GM19452 (cell line): ENCODE measurements around the gene RXRA.

Source experiments
- ATAC-seq: cut with Tn5 transposase; IDR thresholded peaks from one replicate; pipeline ENCODE4 v1.9.1; 2021; ENCODE audit not compliant: unreplicated experiment

RXRA gene

DNA sequence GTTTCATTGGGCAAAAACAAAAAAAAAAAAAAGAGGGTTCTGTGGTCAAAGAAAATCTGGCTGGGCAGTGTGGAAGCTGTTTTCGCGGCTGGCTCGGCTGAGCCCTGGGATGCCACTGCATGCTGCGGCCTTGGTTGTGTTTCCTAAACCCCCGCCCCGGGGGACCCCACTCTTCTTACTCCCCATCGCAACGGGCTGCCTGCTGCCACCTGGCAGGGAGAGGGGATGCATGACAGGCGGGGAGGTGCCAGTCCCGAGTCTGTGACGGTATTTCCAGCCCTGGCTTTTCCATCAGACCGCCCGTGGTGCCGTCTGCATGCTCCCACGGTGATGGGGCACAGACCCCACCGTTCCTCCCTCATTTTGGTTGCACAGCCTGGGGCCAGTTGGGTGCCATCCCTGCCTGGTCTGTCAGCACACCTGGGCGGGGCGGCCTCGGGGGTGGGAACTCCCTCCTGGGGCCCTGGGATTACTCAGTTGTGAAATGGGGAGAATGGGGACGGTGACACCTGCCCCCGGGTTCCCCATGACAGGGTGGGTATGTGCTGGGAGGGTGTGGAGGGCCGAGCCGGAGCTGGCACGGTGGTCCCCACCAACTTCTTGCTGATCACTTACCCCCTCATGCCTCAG lies 101.0 kb downstream of the RXRA start:
- no peak for ATAC-seq

DNA sequence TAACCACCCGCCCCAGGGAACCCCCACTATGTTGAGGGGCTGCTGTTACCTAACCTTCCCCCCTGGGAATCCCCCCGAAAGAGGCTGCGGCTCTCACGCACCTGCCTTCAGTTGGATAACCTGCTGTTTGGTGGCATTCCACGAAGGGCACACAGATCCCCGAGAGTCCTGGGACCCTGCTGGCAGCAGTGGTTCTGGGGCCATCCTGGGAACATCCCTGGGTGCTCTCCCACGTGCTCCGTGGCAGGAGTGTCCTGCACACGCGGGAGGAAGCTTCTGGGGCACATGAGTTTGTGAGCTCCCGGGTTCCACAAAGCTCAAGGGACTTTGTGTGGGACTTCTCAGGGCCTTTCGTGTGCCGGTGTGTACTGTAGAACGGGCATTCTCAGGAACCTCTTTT lies 102.3 kb downstream of the RXRA start:
- ATAC-seq: no peak

DNA sequence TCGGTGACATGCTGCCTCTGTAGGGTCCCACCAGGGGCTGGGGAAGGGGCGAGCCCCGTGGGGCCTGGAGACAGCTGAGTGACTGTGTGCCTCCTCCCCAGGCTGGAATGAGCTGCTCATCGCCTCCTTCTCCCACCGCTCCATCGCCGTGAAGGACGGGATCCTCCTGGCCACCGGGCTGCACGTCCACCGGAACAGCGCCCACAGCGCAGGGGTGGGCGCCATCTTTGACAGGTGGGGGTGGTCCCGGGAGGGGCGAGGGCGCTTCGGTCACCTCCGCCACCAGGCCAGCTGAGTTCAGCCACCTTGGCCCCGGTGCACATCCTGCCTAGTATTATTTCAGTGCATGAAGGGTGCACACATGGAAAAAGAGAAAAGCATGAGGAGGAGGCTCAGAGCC lies 102.8 kb downstream of the RXRA start:
- ATAC-seq: no peak

DNA sequence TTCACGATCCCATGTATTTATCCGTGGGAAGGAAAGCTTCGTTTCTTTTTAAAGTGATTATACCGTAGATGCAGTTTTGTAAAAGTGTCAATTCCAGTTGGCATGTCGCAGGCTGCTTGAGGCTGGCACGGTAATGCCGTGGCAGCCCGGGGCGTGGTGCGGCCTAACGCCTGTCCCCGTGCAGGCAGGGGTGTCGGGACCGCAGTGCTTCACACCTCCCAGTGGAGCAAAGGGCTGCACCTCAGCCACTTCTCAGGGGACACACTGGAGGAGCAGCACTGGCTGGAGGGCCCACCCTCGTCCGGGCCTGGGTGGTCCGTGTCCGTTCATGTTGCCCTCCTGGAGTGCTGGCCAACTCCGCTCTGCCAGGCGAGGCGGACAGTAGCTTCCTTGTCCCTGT lies 103.2 kb downstream of the RXRA start:
- no peak for ATAC-seq

DNA sequence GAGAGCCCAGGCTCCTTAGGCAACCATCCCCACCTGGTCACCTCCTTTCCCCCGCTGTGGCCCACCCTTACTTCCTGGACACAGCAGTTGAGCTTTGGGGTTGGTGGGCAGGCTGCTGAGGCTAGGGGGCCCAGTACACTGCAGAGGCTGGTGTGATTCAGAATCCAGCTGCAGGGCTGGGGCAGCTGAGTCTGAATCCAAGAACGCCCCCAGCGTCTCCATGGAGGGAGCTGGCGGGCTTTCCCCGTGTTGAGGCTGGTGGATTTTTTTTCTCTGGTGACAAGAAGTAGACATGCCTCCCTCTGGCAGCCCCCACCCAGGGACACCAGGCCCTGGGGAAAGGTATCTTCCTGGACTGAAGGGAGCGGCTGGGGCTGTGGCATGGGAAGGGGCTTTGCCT lies 104.8 kb downstream of the RXRA start:
- ATAC-seq: no peak

DNA sequence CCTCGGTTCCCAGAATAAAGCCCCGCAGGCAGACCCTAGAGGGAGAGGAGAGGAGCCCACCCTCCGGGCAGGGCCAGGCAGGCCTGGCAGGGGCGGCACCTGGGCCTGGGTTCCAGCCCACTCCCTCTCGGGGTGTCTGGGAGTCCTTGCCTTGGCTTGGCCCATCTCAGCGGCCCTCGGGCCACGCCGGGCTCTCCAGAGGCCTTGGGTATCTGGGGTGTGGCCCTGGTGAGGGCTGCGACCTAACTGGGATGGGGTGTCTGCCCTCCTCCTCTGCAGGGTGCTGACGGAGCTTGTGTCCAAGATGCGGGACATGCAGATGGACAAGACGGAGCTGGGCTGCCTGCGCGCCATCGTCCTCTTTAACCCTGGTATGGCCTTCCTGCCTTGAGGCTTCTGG lies 105.4 kb downstream of the RXRA start:
- ATAC-seq: no peak

DNA sequence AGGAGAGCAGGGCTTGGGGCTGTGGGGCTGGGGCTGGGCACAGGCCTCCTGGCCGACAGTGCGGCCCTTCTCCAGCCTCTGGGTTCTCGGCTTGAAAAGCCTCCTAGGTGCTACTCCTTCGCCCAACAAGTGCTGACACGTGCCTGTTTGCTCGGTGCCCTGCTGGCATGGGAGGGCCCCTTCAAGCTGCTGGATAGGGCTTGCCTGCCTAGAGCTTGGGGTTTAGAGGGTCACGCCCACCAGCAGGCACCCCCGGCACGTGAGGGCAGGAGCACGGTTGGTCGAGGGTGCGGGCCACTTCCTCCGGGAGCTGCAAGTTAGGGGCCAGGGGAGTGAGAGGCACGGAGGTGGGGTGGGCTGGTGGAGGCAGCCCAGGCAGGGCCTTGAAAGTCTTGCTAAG lies 106.2 kb downstream of the RXRA start:
- ATAC-seq: no peak

DNA sequence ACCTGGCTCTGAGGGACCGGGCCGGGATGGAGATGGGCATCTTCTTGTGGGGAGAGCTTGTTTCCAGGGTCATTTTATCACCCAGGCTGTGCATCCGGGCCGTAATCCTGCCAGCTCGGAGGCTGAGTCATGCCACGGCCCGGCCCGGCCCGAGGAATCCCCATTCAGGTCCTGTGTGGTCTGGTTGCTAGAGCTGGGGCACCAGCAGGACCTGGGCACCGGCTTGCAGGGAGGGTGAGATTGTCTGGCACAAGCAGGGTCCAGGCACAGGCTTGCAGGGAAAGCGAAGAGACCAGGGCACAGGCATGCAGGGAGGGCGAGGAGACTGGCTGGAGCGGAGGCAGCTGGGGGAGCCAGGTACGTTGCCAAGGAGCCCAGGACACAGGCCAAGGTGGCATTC lies 106.8 kb downstream of the RXRA start:
- no peak for ATAC-seq

DNA sequence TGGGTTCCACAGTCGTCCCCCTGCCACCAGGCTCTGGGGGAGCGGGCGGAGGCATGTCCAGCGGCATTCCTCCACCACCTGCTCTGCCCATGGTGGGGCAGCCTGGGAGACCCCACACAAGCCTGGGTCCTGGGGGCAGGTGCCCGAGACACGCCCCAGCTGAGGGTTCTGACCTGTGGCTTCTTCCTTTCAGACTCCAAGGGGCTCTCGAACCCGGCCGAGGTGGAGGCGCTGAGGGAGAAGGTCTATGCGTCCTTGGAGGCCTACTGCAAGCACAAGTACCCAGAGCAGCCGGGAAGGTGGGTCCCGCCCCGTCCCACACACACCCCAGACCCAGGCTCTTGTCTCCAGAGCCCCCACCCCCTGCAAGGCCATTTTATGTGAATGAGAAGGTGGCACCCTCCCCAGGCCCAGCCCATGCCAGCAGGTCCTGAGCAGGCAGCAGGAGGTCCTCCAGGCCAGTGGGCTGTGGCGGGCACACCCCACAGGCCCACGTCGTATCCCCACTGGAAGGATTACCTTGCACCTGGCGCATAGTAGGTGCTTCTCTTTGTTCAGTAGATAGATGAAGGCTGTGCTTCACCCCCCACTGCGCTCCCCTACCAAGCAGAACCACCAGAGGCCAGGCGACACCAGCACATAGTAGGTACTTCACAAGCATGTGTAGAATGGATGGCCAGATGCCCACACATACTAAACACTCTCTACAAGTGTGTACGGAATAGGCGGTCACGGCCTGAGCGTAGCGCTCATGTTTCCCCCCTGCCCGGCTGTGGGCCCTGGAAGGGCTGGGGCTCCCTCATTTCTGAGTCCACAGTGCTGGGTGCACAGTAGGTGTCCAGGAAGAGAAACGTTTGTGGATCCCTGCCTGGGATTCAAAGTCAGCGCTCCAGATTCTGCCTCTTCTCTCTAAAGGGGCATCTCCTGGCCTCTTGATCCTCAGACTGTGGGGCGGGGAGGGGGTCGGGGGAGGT lies 107.9 kb downstream of the RXRA start:
- no peak for ATAC-seq

DNA sequence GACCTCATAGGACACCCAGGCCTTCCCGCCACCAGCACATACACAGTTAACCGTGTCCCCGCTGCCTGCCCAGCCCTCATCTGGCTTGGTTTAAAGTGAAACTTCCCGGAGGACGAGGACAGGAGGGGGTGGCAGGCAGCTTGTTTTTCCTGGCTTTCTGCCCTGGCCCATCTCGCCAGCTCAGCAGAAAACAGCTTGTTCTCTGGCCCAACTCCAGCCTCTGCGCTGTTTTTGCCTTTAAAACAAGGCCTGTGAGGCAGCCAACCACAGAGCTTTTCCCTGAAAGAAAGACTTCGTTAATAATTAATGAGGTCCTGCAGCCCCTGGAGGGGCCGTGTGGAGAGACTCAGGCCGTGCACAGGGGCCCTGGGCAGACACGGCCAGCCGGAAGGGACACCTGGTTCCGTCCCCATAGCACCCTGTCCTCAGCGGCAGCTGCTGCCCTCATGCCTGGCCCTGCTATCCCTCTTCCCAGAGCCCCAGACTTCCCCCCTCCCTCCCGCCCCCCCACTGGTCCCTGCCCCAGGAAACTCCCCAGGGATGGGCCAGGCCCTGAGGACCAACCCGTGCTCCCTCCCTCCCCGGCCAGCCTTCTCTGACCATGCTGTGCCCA lies 108.7 kb downstream of the RXRA start:
- ATAC-seq: no peak

DNA sequence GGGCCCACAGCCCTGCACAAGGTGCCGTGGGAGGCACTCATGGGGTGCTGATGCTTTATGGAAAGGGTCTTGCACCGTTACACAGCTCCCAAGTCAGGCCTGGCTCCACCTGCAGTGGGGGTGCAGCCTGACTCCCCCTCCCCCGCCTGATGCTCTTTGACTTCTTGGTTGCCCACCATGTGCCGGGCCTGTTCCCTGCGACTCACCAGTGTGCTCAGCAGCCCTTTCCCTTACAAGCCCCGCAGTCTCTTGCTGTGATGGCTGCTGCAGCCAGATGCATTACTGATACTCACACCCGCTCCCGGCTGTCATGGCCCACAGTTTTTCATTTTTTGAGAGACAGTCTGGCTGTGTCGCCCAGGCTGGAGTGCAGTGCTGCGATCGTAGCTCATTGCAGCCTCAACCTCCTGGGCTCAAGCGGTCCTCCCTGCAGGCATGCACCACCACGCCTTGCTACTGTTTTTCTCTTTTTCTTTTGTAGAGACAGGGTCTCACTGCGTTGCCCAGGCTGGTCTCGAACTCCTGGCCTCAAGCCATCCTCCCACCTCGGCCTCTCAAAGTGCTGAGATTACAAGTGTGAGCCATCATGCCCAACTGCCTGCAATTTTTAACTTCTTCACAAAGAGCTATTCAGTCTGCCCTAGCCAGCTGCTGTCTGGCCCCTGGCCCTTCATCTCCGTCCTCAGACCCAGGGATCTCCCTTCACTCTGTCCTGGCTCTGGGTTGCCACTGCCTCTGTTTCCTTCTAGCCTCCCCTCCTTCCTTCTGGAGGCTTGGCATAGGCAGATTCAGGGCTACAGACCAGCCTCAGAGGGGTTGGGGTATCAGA lies 109.5 kb downstream of the RXRA start:
- no peak for ATAC-seq

DNA sequence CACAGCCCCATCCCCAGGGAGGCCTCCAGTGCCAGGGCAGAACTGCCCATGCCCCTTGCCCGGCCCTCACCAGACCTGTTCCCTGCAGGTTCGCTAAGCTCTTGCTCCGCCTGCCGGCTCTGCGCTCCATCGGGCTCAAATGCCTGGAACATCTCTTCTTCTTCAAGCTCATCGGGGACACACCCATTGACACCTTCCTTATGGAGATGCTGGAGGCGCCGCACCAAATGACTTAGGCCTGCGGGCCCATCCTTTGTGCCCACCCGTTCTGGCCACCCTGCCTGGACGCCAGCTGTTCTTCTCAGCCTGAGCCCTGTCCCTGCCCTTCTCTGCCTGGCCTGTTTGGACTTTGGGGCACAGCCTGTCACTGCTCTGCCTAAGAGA lies 110.1 kb downstream of the RXRA start:
- ATAC-seq: no peak

DNA sequence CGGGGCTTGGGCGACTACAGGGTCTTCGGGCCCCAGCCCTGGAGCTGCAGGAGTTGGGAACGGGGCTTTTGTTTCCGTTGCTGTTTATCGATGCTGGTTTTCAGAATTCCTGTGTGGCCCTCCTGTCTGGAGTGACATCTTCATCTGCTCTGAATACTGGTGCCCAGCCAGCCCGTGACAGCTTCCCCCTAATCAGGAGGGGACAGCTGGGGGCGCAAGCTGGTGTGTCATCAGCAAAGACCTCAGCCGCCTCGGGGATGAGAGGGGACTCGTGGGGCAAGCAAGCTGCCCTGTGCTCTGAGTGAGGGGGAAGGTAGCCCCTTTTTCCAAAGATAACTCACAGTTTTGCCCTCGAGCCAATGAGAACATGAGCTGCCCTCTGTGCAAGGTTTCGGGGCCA lies 110.7 kb downstream of the RXRA start:
- no peak for ATAC-seq

DNA sequence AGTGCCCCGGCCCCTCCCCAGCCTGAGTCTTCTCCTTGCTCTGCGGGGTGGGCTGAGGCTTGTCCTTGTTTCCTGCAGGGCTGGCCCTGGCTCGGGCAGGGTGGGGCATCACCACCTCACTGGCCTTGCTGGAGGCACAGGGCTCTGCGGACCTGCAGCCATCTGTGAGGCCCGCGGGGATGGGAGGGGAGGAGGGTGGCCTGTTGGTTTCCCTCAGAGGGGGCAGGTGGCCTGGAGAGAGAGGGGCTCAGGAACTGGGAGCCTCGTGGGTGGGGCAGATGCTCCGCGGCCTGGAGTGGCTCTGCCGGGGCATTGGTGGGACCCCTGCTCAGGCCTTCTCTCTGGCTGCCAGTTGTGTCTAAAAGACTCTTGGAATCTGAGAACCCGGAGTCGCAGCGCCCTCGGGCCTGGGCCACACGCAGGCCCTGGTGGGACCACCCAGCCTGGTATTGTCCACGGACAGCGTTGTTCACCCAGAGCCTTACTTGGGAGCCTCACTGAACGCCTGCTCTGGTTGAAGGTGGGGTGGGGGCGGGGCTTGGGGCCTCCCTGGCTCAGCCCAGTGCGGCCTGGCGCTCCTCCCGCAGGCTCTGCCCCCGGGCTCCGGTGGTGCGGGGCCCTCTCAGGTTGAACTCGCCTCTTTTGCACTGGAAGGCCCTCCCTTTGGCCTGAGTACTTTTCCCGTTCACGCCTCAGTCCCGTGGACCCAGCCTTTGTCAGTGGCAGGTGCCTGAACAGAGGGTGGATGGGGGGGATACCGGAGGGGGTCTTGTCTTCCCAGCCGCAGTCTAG lies 111.3 kb downstream of the RXRA start:
- no peak for ATAC-seq

DNA sequence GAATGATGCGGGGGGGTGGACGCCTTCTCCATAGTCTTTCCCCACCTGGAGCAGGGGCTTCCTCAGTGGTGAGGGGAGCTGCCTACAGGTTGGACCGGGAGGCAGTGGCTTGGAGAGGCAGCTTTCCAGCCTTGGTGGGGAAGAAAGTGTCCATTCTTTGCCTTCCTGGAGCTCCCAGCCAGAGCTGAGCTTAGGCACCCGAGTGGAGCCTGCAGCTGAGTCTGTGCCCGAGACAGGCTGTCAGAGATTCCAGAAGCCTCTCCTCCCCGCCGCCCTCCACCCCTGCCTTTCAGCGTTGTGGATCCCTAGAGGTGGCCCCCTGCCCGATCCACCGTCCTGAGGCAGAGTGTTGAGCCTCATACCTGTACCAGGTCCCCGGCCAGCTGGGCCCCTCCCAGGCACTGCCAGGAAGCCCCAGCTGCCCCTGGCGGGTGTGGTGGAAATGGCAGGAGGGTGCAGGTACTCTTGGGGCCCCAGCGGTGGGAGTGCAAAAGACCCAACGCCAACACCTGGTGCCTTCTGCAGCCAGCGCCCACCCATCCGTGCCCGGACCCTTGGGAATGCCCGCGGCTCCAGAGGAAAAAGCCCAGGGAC lies 112.0 kb downstream of the RXRA start:
- no peak for ATAC-seq

DNA sequence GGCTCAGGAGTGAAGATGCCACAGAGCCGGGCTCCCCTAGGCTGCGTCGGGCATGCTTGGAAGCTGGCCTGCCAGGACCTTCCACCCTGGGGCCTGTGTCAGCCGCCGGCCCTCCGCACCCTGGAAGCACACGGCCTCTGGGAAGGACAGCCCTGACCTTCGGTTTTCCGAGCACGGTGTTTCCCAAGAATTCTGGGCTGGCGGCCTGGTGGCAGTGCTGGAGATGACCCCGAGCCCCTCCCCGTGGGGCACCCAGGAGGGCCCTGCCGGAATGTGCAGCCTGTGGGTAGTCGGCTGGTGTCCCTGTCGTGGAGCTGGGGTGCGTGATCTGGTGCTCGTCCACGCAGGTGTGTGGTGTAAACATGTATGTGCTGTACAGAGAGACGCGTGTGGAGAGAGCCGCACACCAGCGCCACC lies 113.1 kb downstream of the RXRA start:
- no peak for ATAC-seq

DNA sequence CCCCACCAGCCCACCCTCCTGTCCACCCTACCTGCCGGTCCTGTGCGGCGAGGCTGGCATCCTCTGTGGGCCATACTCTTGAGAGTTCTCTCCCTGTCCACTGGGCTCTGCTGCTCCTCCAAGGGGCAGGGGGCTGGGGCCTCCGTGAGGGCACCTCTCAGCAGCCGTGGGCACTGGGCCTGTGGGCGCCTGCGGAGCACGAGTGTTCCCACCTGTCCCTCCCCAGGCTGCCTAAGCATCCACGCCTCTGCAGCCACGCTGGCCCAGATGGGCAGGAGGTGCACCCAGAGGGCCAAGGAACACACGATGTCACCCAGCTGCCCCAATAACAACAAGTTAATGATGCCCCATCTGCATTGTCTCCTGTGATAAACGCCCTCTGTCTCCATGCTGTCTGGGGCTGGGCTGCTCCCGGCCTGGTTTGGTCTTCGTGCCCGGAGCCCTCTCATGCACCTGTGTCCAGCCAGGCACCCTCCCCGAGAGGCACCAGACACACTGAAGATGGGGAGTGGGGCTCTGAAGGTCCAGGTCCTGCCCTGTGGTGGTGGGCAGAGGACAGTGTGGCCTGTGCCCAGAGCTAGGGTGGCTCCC lies 114.5 kb downstream of the RXRA start:
- ATAC-seq: no peak

DNA sequence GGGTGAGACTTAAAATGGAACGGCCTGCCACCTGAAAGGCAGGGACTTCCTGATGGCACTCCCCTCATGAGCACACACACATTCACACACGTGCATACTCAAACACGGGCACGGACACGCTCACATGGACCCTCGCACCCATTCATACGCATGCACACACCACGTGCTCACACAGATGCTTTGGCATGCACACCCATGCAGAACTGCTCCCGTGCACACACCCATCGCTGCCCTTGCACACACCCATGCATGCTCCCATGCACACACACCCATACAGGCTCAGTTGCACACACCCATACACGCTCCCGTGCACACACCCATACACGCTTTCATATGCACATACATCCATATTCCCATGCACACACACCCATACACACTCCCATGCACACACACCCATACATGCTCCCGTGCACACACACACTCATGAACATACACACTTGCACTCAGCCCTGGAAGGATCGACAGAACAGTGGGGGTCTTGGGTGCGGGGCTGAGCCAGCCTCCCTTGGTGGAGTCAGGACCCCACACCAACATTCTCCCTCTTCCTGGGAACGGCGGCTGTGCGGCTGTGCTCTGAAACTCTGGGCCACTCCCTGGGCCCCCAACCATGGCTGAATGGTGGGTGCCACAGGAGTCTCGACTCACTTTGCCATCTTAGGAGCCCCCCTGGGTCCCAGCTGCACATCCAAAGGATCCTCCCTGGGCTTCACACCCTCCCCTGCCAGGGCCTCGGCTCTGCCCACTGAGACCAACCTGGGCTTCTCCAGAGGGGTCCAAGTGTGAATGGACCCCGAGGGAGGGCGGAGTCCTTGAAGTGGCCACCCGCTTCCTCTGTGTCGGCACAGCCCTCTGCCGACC lies 115.2 kb downstream of the RXRA start:
- ATAC-seq: no peak

DNA sequence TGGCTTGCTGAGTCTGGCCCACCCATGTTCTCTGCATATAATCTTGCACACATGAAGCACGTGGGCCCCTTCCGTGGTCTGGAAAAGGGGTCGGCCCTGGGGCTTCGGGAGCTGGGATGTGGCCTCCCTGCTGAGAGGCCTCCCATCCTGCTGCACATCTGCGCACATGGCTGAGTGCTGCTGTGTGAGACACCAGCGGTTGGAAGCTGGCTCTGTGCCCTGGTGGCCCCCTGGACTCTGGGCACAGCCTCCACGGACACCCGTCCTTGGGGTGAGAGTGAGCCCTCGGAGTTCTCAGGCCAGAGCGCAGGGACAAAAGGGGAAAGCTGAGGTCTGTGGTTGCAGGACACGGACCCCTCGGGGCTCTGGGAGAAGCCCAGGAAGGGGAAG lies 115.8 kb downstream of the RXRA start:
- ATAC-seq: no peak
